ENCODE measurements around the gene GULP1.
"Not testable (repeated sequence)": the region's sequence is repeated elsewhere in the genome, so short reads cannot be mapped to it uniquely, and the experiment has no call there.

The GULP1 gene

DNA sequence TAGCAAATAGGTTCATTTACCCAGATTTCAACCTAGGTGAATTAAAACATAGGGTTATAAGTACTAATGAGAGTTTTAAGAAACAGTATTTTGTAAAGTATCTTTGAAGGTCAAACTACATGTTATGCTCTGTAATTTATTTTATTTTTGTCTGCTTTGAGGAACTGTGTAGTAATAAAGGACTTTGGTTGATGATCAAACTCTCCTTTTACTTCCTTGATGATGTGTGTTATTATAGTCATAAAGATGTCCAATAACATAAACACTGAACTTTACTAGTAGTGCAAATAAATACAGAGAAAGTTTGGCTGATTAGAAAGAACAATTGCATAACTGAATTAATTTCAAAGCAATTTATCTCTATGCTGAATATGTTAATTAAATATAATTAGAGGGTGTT lies 6.3 kb downstream of the GULP1 start:
- no peak overlapping the region for H3K4me3 ChIP-seq (ENCODE audit: low read depth, low read length)
- DNase-seq (ENCODE audit: low read depth): no peak
- in situ Hi-C loops (cut with HindIII; ENCODE audit: low sequenced_read_pairs): no loop called here
- TF ChIP-seq, protein P1, sequence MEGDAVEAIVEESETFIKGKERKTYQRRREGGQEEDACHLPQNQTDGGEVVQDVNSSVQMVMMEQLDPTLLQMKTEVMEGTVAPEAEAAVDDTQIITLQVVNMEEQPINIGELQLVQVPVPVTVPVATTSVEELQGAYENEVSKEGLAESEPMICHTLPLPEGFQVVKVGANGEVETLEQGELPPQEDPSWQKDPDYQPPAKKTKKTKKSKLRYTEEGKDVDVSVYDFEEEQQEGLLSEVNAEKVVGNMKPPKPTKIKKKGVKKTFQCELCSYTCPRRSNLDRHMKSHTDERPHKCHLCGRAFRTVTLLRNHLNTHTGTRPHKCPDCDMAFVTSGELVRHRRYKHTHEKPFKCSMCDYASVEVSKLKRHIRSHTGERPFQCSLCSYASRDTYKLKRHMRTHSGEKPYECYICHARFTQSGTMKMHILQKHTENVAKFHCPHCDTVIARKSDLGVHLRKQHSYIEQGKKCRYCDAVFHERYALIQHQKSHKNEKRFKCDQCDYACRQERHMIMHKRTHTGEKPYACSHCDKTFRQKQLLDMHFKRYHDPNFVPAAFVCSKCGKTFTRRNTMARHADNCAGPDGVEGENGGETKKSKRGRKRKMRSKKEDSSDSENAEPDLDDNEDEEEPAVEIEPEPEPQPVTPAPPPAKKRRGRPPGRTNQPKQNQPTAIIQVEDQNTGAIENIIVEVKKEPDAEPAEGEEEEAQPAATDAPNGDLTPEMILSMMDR (IDR thresholded peaks at IDR 0.05; ENCODE audit: low read depth, low read length, missing control alignments): no peak

DNA sequence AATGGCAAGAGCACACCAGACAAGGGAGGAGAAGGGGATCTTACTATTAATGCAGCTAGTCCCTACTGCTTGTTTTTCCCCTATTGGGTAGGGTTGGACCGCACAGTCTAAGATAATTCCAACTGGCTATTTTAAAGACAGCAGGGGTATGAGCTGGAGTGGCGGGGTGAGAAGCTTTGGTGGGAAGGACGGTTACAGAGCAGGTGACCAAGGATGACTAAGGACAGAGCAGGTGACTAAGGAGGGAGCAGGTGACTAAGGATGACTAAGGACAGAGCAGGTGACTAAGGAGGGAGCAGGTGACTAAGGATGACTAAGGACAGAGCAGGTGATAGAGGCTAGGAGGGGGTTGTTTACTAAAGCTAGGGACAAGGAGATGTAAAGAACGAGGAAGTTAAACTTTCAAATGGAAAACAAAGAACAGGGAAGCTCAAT lies 7.3 kb downstream of the GULP1 start:
- in situ Hi-C loops (cut with HindIII; ENCODE audit: low sequenced_read_pairs); H3K4me3 ChIP-seq (ENCODE audit: low read depth, low read length); DNase-seq (ENCODE audit: low read depth): not testable (repeated sequence)

DNA sequence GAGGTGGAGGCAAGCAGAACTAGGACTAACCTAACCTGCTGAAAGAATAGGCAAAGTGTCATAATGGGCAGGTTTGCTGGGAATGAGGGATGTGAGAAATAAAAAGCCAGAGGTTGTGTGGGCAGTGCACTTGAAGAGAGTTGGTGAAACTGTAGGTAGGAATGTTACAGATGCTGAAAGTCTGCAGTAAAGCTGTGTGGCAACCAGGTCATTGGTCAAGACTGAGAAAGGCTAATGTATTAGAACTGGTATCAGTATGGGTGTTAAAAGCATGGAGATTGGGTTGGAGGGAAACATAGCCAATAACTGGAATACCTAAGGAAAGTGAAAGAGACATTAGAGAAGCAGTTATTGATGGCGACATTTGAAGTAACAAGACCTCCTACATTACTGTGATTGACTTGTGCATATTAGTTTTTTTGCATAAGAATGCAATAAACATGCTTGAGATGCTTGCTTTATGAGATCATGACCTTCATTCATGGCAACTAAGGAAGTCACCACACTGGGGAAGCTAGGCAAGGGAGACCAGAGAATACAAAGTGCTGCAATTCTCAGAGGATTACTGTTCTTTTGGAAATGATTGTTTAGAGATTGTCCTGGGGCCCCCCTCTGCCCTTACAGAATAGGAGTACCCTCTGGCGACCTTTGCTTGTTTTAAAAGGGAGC lies 11.8 kb downstream of the GULP1 start:
- DNase-seq (ENCODE audit: low read depth): peak; percentile 70

DNA sequence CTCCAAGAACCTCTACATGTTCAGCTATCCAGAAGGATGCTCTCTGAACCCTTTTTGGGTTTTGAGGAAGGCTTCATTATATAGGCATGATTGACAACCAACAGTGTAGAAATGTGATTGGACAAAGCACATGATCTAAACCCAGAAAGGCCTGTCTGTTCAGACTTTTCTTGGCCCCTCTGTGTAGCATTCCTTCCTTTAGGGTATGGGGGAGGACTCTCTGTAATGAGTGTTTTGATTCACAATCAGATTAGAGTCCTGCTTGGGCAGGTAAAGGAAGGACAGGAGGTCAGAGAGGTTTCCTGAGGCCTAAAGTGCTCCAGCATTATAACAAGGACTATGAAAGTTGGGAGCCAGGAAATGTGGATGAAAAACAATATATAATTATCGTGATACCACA lies 13.6 kb downstream of the GULP1 start:
- no peak overlapping the region for H3K4me3 ChIP-seq (ENCODE audit: low read depth, low read length)
- DNase-seq (ENCODE audit: low read depth): no peak
- TF ChIP-seq, protein P1 (IDR thresholded peaks at IDR 0.05; ENCODE audit: low read depth, low read length, missing control alignments): no peak
- in situ Hi-C loops (cut with HindIII; ENCODE audit: low sequenced_read_pairs): no loop called here

More for the DNA sequence above, 11.8 kb downstream of the GULP1 start:
- no peak overlapping the region for H3K4me3 ChIP-seq (ENCODE audit: low read depth, low read length)
- TF ChIP-seq, protein P1 (IDR thresholded peaks at IDR 0.05; ENCODE audit: low read depth, low read length, missing control alignments): no peak
- in situ Hi-C loops (cut with HindIII; ENCODE audit: low sequenced_read_pairs): no loop called here

DNA sequence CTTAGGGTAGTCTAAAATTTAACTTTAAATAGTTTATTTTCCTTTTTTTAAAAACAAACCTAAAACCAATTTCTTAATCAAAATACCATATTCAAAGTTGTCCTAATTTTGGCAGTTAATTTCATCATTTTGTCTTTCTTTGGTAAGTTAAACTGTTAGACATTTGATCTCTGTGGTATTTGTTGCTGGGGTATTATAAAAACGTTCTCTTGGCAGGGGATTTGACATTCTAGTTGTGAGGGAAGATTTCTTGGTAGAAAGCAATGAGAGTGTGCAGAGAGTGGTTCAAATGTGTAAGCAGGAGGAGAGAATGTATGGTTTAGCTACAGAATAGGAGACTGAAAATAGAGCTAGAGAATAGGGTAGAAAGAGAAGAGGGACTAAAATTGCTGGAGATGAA lies 14.6 kb downstream of the GULP1 start:
- no peak for DNase-seq (ENCODE audit: low read depth)
- TF ChIP-seq, protein P1 (IDR thresholded peaks at IDR 0.05; ENCODE audit: low read depth, low read length, missing control alignments): no peak
- in situ Hi-C loops (cut with HindIII; ENCODE audit: low sequenced_read_pairs): no loop called here
- no peak overlapping the region for H3K4me3 ChIP-seq (ENCODE audit: low read depth, low read length)

DNA sequence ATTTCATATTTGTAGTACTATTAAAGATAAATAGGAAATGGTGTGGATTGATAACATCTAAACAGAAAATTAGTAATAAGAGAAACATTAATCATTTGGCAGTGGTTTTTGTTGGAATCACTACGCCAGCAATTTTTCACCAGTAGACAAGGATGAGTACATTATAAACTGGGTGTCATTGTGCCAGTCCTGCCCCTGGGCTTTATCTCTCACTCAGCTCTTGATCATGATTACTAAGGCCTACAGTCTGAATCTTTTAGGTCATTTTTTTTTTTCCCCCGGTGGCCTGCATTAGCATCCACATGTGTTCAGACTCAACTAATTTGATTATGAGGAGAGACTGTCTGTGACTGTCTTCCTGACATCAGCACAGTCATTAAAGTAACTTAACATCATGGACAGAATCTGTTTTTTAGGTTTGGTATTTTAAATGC lies 16.2 kb downstream of the GULP1 start:
- no peak for DNase-seq (ENCODE audit: low read depth)
- no peak overlapping the region for H3K4me3 ChIP-seq (ENCODE audit: low read depth, low read length)
- in situ Hi-C loops (cut with HindIII; ENCODE audit: low sequenced_read_pairs): no loop called here
- TF ChIP-seq, protein P1 (IDR thresholded peaks at IDR 0.05; ENCODE audit: low read depth, low read length, missing control alignments): no peak

DNA sequence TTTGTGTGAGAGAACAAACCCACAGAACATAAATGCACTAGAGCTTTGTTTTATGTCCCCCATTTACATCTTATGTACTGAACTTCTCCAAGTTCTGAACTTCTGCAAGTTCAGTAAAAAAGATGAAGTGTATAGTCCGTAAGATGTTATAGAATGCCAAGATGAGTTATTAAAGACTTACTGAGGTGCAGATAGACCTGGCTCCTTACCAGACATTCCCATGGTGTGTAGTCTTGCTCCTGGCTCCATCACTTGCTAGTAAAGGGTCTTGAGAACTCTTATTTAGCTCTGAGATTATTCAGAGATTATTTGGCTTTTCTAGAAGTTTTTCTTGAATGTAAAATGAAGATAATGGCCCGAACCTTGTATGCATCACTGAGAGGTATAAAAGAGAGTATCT lies 16.8 kb downstream of the GULP1 start:
- TF ChIP-seq, protein P1 (IDR thresholded peaks at IDR 0.05; ENCODE audit: low read depth, low read length, missing control alignments): no peak
- in situ Hi-C loops (cut with HindIII; ENCODE audit: low sequenced_read_pairs): no loop called here
- no peak overlapping the region for H3K4me3 ChIP-seq (ENCODE audit: low read depth, low read length)
- DNase-seq (ENCODE audit: low read depth): no peak

Measured in astrocyte of the cerebellum (primary cell).